K562 (cell line): ENCODE data around the gene UBL5.

Experiments used
- FOXM1 ChIP-seq, 2 experiments: fragments of 450-650 bp in 1 of 2; sonication (generic) in 1 of 2; formaldehyde crosslinking in 1 of 2; IDR thresholded peaks; 2 replicates each; pipeline versions ENCODE4 v1.6.1 to v1.9.0; 2017 to 2022; ENCODE audit warnings: low read depth in 2 of 2, mild to moderate bottlenecking in 2 of 2, missing genetic modification reagents in 1 of 2, moderate library complexity in 1 of 2
- MCM2 ChIP-seq: fragments of 450-650 bp; IDR thresholded peaks from 2 replicates; pipeline ENCODE4 v1.6.1; 2017; ENCODE audit warnings: low read depth, mild to moderate bottlenecking
- PCBP2 ChIP-seq: fragments of 200-400 bp; formaldehyde crosslinking; IDR thresholded peaks from 2 replicates; pipeline ENCODE4 v1.6.1; 2018; ENCODE audit warnings: low read length, low read depth, mild to moderate bottlenecking, moderate library complexity; ENCODE audit not compliant: poor library complexity, severe bottlenecking
- POLR2A ChIP-seq: fragments of 450-650 bp; conservative IDR thresholded peaks from 2 replicates; pipeline ENCODE4 v1.6.1; 2016
- POLR3G ChIP-seq: IDR thresholded peaks from 2 replicates; pipeline ENCODE4 v1.6.1; 2011; ENCODE audit not compliant: insufficient read length, insufficient replicate concordance; ENCODE audit errors: extremely low read depth
- RNF2 ChIP-seq: sonication (generic); IDR thresholded peaks from 2 replicates; pipeline ENCODE4 v1.6.1; 2016
- TAF1 ChIP-seq: IDR thresholded peaks from 2 replicates; pipeline ENCODE4 v1.6.1; 2011; ENCODE audit warnings: mild to moderate bottlenecking, low read length, moderate library complexity; ENCODE audit not compliant: insufficient read depth, control insufficient read depth, severe bottlenecking; ENCODE audit errors: extremely low read depth
- TCF7L2 ChIP-seq: fragments of 150-350 bp; IDR thresholded peaks from 2 replicates; pipeline ENCODE4 v1.6.1; 2016; ENCODE audit warnings: low read depth, mild to moderate bottlenecking, low read length, moderate library complexity
- ZSCAN29 ChIP-seq: fragments of 450-650 bp; IDR thresholded peaks from 2 replicates; pipeline ENCODE4 v1.6.1; 2017
- TF ChIP-seq, protein P1 (sequence below), 3 experiments: IDR thresholded peaks in 2 of 3; conservative IDR thresholded peaks in 1 of 3; 2 replicates each; pipeline ENCODE4 v1.5.1; 2011 to 2012; ENCODE audit warnings: low read length in 3 of 3, mild to moderate bottlenecking in 3 of 3, control low read depth in 2 of 3, improper control_type of control experiment in 1 of 3, inconsistent platforms in 1 of 3, low read depth in 1 of 3, mixed read lengths in 1 of 3, moderate library complexity in 1 of 3; ENCODE audit not compliant: insufficient read depth in 2 of 3

DNA sequence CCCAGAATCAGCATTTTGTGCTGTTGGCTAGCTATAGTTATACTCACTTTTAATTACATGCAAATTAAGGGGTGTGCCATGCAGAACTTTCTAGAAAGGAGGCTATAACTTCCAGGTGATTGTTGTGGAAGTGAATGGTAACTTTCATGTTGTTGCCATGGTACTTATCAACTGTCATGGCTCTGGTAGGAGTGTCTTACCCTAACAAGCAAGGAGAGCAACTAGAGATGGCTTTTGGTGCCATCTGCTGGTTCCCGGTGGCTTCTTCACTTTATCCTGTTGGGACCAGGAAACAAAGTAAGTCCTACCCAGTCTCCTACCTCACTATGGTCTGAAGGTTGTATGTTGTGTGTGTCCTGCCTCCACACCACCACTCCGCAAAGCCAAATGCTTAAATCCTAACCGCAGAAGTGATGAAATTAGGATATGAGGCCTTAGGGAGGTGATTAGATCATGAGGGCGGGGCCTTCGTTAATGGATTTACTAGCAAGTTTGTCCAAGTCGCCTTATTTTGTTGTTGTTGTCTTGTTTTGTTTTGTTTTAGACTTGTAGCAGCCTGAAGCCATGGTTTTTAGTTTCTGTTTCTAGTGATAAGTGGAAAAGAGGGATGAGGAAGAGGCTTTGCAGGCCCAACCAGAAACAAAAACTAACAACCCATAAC, 31.5 kb upstream of the UBL5 start:
- no peak for TF ChIP-seq TAF1
- TF ChIP-seq, protein P1, sequence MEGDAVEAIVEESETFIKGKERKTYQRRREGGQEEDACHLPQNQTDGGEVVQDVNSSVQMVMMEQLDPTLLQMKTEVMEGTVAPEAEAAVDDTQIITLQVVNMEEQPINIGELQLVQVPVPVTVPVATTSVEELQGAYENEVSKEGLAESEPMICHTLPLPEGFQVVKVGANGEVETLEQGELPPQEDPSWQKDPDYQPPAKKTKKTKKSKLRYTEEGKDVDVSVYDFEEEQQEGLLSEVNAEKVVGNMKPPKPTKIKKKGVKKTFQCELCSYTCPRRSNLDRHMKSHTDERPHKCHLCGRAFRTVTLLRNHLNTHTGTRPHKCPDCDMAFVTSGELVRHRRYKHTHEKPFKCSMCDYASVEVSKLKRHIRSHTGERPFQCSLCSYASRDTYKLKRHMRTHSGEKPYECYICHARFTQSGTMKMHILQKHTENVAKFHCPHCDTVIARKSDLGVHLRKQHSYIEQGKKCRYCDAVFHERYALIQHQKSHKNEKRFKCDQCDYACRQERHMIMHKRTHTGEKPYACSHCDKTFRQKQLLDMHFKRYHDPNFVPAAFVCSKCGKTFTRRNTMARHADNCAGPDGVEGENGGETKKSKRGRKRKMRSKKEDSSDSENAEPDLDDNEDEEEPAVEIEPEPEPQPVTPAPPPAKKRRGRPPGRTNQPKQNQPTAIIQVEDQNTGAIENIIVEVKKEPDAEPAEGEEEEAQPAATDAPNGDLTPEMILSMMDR (IDR thresholded peaks at IDR 0.05 in 2 of 3, conservative IDR thresholded peaks at IDR 0.05 in 1 of 3; ENCODE audit: insufficient read depth in 2 of 3, low read depth in 1 of 3, low read length in 3 of 3): peak; percentile 84 to 91 (median 85)
- no peak for TF ChIP-seq POLR2A
- no peak for TF ChIP-seq ZSCAN29
- no peak for TF ChIP-seq PCBP2
- no peak for TF ChIP-seq RNF2
- no peak for TF ChIP-seq MCM2
- no peak for TF ChIP-seq POLR3G
- TF ChIP-seq FOXM1 (IDR thresholded peaks at IDR 0.05; ENCODE audit: low read depth): no peak
- no peak for TF ChIP-seq FOXM1 (CRISPR knock-in tag; IDR thresholded peaks at IDR 0.05; ENCODE audit: low read depth)
- no peak for TF ChIP-seq TCF7L2
